ENCODE measurements around the gene STING1.
"Not testable (repeated sequence)": the region's sequence is repeated elsewhere in the genome, so short reads cannot be mapped to it uniquely, and the experiment has no call there.

DNA sequence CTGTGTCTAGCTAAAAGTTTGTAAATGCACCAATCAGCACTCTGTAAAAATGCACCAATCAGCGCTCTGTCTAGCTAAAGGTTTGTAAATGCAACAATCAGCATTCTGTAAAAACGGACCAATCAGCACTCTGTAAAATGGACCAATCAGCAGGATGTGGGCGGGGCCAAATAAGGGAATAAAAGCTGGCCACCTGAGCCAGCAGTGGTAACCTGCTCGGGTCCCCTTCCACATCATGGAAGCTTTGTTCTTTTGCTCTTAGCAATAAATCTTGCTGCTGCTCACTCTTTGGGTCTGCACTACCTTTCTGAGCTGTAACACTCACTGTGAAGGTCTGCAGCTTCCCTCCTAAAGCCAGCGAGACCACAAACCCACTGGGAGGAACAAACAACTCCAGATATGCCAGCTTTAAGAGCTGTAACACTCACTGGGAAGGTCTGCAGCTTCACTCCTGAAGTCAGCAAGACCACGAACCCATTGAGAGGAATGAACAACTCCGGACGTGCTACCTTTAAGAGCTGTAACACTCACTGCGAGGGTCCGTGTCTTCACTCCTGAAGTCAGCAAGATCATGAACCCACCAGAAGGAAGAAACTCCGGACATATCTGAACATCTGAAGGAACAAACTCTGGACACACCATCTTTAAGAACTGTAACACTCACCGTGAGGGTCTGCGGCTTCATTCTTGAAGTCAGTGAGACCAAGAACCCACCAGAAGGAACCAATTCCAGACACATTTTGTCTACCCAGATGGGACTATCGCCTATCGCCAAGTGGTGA is 20.7 kb upstream of the STING1 start:
- TF ChIP-seq, protein P1, sequence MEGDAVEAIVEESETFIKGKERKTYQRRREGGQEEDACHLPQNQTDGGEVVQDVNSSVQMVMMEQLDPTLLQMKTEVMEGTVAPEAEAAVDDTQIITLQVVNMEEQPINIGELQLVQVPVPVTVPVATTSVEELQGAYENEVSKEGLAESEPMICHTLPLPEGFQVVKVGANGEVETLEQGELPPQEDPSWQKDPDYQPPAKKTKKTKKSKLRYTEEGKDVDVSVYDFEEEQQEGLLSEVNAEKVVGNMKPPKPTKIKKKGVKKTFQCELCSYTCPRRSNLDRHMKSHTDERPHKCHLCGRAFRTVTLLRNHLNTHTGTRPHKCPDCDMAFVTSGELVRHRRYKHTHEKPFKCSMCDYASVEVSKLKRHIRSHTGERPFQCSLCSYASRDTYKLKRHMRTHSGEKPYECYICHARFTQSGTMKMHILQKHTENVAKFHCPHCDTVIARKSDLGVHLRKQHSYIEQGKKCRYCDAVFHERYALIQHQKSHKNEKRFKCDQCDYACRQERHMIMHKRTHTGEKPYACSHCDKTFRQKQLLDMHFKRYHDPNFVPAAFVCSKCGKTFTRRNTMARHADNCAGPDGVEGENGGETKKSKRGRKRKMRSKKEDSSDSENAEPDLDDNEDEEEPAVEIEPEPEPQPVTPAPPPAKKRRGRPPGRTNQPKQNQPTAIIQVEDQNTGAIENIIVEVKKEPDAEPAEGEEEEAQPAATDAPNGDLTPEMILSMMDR (IDR thresholded peaks at IDR 0.05), result not testable (repeated sequence)
- not testable (repeated sequence) for TF ChIP-seq EZH2, EZH2phosphoT487 (IDR thresholded peaks at IDR 0.05)
